Middle frontal gyrus (tissue), 1 donor: Measurements from ENCODE around the gene CHAT.

Source experiments
- DNase-seq: peaks from one replicate; pipeline ENCODE4 v3.0.0-alpha.2; 2015; ENCODE audit warnings: low spot score; ENCODE audit errors: extremely low spot score

CHAT gene

DNA sequence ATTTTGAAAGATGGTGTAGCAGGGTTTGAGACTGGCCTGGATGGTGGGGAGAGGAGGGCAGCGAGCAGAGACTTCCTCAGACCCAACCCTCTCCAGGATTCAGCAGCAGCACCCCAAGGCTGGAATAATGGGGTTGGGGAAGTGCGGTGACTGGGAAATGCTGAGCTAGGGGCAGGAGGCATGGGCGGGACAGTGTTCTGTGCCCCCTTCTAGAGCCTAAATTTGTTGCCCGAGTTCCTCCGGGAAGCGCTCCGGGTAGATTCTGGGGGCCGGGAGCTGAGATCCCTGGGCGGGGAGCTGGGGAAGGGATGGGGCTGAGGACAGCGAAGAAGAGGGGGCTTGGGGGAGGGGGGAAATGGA lies at the start of gene CHAT:
CHAT (plus strand) TSS at position 156 of the 360 bp plus-strand sequence; CDS start at position 309, 153 bp downstream.
- no peak for DNase-seq

DNA sequence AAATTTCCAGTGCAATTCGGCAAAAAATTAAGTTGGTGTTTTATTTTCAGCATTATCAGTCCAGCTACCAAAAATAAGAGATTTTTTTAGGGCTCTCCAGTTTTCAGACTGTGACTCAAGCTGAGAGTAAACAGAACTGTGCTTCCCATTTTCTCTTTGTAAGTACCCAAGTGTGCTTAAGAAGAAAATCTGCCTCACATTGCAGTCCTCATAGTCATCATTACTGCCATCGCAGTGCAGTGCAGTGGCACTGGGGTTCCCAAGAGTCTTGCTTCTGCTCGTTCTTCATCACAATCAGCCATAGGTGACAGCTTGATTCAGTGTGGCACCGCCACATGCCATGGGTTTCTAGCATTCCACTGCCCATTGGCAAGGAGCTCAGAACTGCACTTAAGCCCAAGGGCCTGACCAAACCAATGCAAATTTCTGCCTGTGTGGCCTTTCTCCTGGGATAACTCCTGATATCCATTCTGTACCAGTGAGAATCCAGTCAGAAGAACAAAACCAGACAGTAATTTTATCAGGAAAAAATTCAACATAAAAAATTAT lies 49.3 kb upstream of the CHAT start:
- DNase-seq: no peak

DNA sequence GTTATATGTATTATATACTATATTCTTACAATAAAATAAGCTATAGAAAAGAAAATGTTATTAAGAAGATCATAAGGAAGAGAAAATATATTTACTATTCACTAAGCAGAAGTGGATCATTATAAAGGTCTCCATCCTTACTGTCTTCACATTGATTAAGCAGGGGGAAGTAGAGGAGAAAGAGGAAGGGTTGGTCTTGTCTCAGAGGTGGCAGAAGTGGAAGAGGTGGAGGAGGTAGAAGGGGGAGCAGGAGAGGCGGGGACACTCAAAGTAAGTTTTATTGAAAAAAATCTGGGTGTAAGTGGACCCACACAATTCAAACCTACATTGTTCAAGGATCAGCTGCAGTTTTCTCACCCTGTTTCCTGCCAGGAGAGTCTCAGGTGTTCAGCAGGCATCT lies 46.0 kb upstream of the CHAT start:
- no peak for DNase-seq

DNA sequence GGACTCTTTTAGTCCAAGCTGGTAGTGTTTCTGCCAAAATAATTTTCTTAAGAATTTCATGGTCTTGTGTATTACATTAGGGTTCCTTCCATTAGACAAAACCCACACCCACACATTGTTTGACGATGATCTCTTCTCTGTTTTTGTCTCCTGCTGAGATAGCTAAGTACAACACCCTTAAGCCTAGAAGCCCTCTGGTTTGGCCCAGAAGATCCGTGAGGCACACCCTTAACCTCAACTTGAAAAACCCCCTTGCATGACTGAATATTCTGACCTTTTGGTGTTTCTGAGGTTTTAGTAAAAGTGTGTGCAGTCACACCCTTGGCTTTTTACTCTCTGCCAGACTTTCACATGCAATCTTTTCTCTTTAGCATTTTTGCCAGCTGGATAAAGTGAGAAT lies 45.6 kb upstream of the CHAT start:
- DNase-seq: no peak

DNA sequence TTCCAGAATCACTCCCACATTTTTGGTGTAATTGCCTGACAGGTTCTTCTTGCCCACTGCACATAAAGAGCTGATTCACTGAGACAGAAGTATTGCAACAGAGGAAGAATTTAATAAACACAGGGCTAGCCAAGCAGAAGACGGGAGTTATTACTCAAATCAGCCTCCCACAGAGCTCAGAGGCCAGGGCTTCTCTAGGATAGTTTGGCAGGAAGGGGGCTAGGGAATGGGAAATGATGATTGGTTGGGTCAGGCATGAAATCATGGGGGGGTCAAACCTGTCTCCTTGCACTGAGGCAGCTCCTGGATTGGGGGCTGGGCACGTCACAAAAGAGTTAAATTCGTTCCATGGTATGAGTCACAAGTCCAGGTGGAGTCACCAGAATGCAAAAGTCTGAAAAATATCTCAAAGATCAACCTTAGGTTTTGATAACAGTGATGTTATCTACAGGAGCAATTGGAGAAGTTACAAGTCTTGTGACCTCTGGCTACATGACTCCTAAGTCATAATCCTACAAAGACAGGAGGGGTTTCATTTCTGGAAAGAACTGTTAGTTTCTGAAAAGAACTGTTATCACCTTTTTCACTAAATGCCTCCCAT lies 44.7 kb upstream of the CHAT start:
- no peak for DNase-seq

DNA sequence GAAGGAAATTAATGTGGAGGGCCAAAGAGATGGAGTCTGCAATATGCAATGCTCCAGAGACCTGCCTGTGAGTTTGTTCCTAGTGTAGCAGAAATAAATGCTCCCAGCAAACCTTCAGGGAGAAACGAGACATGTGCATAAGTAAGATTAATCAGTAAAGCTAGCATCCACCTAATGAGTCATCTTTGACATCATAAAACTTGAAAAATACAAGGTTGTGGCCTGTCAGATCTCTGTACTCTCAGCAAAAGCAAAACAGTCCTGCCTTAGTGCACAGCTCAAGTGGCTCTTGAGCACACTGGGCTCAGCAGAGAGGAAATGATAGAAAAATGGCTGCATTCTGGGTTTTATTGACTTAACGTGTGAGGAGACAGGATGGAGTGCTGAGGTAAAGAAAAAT lies 42.4 kb upstream of the CHAT start:
- DNase-seq: no peak

DNA sequence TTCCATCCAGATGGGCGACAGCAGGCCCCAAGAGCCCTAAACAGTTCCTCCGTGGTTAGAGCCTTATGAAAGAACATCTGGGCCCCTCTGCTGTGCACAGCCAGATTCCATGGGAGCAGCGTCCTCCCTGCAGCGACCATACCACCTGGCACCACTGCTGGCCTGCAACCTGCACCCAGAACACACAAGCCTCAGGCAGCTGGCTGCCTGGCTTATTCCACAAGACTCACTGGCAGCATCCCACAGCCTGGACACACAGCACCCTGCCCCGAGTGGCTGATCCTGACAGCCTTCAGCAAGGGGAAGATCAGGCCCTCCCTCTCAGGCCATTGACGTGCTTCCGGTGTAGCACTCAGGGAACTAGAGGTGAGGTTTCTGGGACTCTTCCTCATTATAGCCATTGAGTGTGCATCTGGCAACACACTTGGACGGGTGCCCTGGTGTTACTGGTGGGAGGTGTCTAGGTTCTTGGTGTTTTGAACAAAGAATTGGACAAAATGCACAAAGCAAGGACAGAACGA lies 41.2 kb upstream of the CHAT start:
- no peak for DNase-seq

DNA sequence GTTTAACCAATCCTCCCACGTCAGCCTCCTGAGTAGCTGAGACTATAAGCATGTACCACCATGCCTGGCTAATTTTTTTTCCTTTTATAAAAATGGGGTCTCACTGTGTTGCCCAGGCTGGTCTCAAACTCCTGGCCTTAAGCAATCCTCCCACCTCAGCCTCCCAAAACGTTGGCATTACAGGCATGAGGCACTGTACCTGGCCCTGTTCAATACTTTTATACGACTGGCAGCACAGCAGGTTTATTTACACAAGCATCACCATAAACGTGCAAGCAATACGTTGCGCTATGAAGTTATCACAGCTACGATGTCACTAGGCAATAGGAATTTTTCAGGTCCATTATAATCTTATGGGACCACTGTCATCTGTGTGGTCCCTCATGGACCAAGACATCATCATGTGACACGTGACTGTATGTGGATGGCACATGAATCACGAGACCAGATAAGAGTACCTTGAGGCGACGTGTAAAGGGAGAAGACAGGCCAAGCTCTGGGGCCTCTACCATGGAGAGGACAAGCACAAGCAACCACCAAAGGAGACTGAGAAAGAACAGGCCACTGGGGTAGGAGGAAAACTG lies 38.3 kb upstream of the CHAT start:
- DNase-seq: no peak

DNA sequence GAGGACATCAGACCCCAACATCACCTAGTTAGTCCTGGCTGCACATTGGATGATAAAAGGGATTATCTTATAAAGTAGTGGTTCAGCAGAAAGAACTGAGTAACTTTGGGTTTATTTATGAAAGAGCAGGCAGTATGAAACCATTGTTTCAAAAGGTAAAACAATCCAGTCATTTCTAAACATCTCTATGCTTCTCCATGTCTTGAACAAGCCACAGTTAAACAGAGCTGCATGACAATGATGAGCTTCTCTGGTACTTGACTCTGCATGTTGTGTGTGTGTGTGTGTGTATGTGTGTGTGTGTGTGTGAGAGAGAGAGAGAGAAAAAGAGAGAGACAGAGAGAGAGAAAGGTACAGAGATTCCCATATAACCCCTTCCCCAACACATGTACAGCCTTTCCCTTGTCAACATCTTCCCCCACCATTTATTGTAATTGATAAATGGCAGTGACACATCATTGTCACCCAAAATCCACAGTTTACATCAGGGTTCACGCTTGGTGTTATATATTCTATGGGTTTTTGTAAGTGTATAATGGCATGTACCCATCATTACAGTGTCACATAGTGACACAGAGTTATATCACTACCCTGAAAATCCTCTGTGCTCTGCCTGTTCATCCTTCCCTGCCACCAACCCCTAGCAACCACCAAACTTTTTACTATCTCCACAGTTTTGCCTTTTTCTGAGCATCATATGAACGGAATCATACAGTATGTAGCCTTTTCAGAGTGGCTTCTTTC lies 36.5 kb upstream of the CHAT start:
- no peak for DNase-seq

DNA sequence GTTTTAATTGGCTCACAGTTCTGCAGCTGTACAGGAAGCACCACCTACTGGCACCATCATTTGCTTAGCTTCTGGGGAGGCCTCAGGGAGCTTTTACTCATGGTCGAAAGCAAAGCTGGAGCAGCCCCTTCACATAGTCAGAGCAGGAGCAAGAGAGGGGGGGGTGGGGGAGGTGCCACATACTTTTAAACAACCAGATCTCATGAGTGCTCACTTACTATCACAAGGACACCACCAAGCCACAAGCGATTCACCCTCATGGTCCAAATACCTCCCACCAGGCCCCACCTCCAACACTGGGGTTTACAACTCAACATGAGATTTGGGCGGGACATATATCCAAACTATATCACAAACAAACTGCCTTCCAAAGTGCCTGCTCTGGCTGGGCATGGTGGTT lies 35.4 kb upstream of the CHAT start:
- DNase-seq: no peak

DNA sequence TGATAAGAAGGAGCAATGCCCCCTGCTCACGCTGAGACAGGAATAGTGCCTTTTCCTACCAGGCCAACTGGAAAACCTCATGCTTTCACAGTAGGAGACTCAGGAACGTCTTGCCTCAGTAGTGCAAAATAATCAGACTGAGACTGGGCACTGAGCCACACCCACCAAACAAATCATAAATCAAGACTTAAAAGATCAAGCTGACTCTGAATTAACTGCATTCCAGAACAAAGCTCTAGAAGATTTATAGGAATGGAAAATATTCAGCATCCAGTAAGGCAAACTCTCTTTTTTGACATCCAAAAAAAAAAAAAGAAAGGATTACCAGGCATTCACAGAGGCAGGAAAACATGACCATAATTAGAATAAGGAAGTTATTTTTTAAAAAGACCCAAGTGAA lies 34.2 kb upstream of the CHAT start:
- no peak for DNase-seq

DNA sequence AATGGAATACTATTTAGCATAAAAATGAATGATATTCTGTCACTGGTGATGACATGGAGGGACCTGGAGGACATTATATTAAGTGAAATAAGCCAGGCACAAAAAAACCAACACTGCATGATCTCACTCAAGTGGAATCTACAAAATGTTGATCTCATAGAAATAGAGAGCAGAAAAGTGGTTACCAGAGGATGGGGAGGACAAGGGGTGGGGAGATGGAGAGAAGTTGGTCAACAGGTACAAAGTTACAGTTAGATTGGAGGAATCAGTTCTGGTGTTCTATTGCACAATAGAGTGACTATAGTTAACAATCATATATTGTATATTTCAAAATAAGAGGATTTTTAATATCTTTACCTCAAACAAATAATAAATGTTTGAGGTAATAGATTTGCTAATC lies 28.4 kb upstream of the CHAT start:
- no peak for DNase-seq

DNA sequence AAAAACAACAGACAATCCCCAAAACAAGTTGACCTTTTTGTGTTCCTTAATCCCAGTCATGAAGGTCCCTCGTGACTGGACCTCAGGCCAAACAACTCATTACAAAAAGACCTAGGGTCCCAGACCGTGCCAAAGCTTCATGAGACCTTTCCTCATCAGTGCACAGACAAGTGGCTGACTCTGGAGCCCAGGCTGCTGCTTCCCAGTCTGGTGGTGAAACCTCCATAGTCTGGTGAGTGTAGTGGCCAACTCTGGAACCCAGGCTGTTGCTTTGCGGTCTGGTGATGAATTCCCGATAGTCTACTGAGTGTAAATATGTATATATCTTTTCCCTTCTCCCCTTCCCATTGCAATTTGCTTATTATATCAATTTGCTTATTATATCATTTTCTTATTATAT lies 25.9 kb upstream of the CHAT start:
- no peak for DNase-seq

DNA sequence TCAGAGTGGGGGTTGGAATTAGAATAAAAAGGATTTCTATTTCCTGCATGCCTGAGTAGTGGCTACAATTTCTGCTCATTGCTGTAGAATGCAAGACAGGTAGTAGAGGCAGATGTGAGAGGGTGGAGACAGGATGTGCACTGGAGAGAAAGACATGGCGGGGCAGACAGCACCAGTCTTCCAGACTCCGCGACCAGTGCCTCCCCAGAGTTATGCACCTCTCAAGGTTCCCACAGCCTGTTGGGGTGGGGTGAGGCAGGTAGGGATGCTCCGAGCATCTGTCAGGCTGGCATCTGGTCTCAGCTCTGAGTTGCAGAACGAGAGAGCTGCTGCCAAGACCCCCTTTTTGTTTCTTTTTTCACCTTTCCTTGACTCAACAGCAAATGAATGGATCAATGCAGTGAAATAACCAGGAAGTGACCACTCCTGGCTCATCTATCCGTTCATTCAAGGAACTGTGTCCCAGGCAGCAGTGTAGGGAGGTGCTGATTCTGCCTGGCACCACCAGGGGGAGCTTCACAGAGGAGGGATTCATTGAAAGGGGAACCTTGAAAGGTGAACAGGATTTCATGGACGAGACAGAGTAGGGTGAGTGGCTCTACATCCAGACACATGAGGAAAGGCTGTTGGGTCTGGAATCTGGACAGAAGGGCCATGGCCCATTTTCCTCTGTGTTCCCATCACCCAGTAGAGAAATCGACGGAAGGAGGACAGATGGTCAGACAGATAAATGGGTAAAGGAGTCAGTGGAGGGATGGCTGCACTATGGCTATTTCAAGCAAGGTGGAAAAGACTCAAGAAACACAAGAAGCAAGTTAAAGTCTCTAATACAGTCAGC lies 20.9 kb upstream of the CHAT start:
- peak; percentile 16 for DNase-seq

DNA sequence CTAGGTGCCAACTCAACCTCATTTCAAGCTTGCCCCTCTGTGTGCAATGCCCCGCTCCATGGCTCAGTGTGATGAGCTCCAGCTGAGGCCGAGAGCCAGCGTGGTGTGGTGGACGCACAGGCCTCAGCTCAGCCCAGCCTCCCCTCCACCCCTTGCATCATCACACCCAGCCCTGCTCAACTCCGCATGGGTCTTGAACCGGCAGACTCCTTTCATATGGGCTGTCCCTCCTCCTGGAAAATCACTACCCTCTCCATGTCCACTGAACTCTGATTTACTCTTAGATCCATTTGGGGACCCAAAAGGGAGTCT lies 20.3 kb upstream of the CHAT start:
- no peak for DNase-seq

DNA sequence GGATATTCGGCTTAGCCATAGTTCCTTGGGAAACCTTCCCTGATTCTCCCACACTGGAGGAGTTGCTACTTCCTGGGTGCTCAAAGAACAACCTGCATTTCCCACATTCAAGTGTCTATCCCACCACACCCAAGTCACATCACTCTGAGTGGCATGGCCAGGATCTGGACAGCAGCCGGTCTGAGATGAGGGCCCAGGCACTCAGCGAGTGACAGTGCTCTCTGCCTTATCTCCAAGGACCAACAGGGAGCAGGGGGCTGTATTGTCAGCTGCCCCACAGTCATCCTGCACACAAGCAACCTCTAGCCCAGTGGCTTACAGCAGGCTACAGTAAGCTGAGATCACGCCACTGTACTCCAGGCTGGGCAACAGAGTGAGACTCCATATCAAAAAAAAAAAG lies 19.8 kb upstream of the CHAT start:
- no peak for DNase-seq

DNA sequence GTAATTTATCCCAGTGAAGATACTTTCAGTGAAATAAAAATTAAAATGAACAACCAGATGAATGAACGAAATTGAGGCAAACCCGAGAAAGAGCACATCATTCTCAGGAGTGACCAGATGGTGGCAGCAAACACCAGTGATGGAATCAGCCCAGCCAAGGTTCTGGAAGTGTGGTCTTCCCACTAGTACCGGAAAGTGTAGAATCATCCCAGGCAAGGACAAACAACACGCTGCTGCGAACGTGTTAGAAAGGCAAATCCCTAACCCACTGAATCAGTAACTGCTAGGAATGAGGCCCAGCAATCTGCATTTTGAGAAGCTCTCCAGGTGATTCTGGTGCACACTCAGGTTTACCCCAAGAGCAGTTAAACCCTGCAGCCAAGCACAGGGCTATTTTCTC lies 19.2 kb upstream of the CHAT start:
- peak; percentile 38 for DNase-seq

DNA sequence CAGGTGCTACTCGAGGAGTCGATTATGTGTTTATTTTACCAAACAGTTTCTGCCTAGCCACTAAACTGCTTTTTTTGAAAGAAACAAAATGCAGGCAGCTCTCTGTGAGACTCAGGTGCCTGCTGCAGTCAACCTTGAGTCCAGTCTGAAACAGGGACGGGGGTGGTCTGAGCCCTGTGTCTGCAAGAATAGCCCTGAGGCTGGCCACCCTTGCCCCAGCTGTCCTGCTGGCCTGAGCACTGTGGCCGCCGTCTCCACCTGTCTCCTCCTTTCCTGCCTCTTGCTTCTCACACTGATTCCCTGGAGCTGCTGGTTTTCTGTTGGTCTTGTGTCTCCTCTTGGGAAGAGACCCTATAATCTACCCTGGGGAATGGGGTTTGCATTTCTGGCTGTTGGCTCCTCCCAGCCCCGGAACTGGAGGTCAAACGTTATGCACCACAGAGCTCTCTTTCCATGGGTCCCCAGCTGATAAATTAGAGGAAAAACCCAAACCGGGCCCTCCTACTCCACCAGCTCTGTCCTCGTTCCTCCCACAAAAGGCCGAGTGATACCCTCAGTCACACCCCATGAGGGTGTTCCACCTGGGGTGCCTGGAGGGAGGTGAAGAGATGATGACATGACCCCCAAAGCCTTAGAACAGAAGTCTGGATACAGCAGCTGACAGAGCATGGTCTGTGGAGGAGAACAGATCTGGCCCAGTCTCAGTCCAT lies 18.7 kb upstream of the CHAT start:
- DNase-seq: no peak

DNA sequence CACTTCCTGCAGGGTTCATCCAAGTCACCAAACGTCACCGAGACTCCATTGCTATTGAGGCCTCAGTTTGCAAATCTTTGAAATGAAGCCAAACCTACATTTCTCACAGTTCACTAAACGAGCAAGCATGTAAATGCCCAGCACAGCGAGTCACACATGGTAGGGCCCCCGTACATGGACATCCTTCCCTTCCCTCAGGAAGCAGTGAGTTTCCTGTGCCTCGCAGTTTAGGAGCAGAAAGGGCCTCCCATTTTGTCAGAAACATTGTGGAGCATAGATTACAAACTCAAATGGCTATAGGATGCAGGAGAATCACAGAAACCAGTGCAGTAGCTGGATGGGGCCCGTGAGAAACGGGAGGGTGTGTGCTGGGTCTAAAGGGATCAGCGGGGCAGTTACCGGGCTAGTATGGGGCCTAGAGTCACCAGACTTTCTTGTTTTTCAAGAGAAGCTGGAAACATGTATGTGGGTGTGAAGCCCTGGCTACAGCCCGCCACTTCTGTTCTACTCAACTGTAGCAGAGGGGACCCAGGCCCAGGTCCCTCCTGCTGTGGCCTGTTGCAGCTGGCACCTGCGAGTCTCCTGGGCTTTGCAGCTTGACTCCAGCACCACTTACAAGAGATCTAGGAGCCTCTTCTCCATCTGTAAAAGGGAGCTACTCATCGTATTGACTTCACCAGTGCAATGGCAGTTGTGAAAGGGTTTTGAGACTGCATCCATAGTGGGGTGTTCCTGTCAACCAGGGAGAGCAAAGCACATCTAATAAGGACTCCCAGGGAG lies 17.9 kb upstream of the CHAT start:
- DNase-seq: no peak

DNA sequence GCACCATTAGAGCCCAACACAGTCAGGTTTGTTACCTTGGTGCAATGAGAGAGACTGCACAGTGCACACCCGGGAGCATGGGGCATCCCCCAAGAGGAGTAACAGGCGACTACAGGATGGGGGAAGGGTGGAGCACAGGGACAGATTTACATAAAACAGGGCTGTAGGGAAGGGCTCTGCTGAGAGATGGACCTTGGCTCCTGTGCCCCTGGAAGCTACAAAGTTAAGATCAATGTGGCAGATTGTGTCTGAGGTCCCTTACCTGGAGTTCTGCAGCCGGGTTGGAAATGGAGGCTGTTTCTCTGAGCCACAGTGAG lies 17.4 kb upstream of the CHAT start:
- no peak for DNase-seq

DNA sequence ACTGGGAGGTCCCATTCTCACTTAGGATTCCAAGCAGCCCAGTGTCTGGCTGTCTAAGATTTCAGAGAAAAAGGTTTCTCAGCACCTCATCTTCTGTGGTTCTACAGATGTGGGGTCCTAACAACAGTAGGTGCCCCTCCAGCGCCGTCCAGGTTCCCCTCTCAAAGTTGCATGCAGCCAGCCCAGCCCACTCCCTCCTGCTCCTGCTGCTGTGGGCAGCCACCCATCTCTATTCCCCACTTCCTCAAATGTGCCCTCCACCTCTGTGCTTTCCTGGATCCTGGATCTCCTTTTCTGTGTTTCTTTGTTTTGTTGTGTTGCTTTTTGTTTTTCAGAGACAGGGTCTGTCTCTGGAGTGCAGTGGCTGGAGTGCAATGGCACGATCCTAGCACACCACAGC lies 17.0 kb upstream of the CHAT start:
- no peak for DNase-seq
